Activated gamma-delta T cell treated with Interleukin-2 at 50 U/mL for 16 hours (primary cell): ENCODE data around the gene IL13RA1.
"Not testable (repeated sequence)": the region's sequence is repeated elsewhere in the genome, so short reads cannot be mapped to it uniquely, and the experiment has no call there.

Experiments
- DNase-seq: peaks from one replicate; pipeline ENCODE4 v3.0.0-alpha.2; 2020

Gene IL13RA1

GRCh38 chrX:118795528-118796280 lies 68.3 kb downstream of the IL13RA1 start:
- DNase-seq: no peak

- DNase-seq: no peak
Measured at GRCh38 chrX:118802857-118803256, 75.5 kb downstream of the IL13RA1 start.

- DNase-seq: peak; percentile 15
Measured at GRCh38 chrX:118807151-118808017, 80.0 kb downstream of the IL13RA1 start.

- not testable (repeated sequence) for DNase-seq
Measured at GRCh38 chrX:118817257-118817656, 89.9 kb downstream of the IL13RA1 start.

GRCh38 chrX:118823263-118824172 lies 96.1 kb downstream of the IL13RA1 start, which contains the start of gene ZCCHC12:
Gene ZCCHC12 (plus strand): TSS chrX:118823824. CDS start chrX:118825245, 1,421 bp downstream.
- peak; percentile 39 for DNase-seq

- DNase-seq: no peak
Measured at GRCh38 chrX:118824173-118824730, 96.8 kb downstream of the IL13RA1 start.

- no peak for DNase-seq
Measured at GRCh38 chrX:118825227-118825626, 97.8 kb downstream of the IL13RA1 start.

- peak; percentile 56 for DNase-seq
Measured at GRCh38 chrX:118839334-118839958, 112.0 kb downstream of the IL13RA1 start.
